ENCODE results near the gene KCNMA1. TPM values are rescaled to one million over a fixed set of nuclear protein-coding genes. Genes with fewer than 3 reads are reported as not detected.

Gene KCNMA1
- total RNA-seq, 3 donors from 2014 or later, result 13.6 to 37.8 (median 15.1) TPM

DNA sequence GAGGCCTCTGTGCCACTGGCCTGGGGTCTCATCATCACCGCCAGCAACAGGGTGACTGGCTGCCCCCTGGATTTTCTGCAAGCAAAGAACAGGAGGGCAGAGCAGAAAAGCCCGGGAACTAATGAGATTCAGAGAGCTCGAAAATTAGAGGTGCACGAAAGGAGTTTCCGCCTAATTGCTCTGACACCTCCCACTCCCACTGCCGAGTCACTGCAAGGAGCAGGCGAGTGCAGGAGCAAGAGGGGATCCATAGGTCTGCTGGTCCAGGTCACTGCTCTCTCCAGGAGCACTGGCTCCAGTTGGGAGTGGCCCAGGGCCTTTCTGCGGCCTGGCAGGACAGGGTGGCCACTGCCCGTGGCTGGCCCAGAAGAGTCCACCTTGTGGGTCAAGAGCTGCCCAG, 276.2 kb downstream of the KCNMA1 start:
- intact Hi-C loops (cut with DNase I; ENCODE audit: low total_unique reads), result no loop called here
- no peak overlapping the region for H3K27ac ChIP-seq
- no peaks in the 10 kb centered on the region for H3K27me3 ChIP-seq
- no peaks in the 10 kb centered on the region for H3K36me3 ChIP-seq
- H3K4me3 ChIP-seq, result no peak overlapping the region
- no peaks in the 10 kb centered on the region for H3K4me1 ChIP-seq
- H3K9me3 ChIP-seq, result no peaks in the 10 kb centered on the region
- no peak for DNase-seq (ENCODE audit: low spot score in 2 of 2)
- TF ChIP-seq, protein P1, sequence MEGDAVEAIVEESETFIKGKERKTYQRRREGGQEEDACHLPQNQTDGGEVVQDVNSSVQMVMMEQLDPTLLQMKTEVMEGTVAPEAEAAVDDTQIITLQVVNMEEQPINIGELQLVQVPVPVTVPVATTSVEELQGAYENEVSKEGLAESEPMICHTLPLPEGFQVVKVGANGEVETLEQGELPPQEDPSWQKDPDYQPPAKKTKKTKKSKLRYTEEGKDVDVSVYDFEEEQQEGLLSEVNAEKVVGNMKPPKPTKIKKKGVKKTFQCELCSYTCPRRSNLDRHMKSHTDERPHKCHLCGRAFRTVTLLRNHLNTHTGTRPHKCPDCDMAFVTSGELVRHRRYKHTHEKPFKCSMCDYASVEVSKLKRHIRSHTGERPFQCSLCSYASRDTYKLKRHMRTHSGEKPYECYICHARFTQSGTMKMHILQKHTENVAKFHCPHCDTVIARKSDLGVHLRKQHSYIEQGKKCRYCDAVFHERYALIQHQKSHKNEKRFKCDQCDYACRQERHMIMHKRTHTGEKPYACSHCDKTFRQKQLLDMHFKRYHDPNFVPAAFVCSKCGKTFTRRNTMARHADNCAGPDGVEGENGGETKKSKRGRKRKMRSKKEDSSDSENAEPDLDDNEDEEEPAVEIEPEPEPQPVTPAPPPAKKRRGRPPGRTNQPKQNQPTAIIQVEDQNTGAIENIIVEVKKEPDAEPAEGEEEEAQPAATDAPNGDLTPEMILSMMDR (IDR thresholded peaks at IDR 0.05), result no peak
- TF ChIP-seq POLR2AphosphoS5 (IDR thresholded peaks at IDR 0.05) (no peak), POLR2A (IDR thresholded peaks at IDR 0.05) (no peak)

DNA sequence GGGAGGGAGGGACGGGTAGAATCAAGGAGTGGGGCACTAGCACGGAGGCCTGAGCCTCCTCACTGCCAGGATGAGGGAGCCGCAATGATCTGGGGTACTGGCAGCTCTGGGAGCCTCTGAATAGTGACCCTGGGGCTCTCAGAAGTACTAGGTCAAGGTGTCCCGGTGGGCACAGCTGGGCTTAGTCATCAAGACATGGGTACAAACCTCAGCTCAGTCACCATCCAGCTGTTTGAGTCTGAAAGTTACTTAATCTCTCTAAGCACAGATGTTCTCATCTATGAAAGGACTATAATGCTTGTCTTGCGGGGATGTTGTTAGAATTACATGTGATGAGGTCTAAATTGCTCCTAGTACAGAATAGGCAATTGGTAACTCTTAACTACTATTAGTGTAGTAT, 276.8 kb downstream of the KCNMA1 start:
- Histone ChIP-seq H3K4me3 (no peak overlapping the region), H3K27ac (no peak overlapping the region), H3K9me3 (no peaks in the 10 kb centered on the region), H3K27me3 (no peaks in the 10 kb centered on the region), H3K36me3 (no peaks in the 10 kb centered on the region), H3K4me1 (no peaks in the 10 kb centered on the region)
- no peak for TF ChIP-seq POLR2AphosphoS5 (IDR thresholded peaks at IDR 0.05)
- intact Hi-C loops (cut with DNase I; ENCODE audit: low total_unique reads), result no loop called here
- no peak for DNase-seq (ENCODE audit: low spot score in 2 of 2)

DNA sequence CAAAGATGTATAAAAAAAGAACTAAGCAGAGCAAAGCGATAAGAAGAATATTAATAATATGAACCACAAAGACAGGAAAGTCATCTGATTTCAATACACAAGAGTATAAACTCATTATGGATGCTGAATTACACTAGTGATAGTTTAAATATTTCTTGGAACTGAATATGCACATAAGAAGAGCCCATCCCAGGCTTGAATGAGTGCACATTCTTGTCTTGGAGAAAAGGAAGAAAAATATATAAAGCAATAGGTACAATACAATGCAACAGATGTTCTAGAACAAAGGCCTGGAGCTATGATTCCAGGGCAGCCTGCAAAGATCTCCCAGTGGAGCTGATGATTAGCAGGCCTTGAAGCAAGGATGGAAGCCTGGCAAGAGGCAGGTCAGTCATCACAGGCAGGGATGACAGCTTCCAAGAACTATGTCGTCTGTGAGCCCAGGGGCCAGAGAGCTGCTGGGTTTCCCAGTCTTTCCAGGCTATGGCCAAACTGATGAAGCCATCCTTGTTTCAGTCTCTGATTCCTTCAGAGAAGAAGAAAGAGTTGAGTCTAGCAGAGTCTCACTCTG, 277.6 kb downstream of the KCNMA1 start:
- no peaks in the 10 kb centered on the region for H3K27me3 ChIP-seq
- no peak overlapping the region for H3K4me3 ChIP-seq
- no peak overlapping the region for H3K27ac ChIP-seq
- no peaks in the 10 kb centered on the region for H3K9me3 ChIP-seq
- H3K36me3 ChIP-seq, result no peaks in the 10 kb centered on the region
- TF ChIP-seq POLR2AphosphoS5 (IDR thresholded peaks at IDR 0.05), result no peak
- TF ChIP-seq, protein P1 (IDR thresholded peaks at IDR 0.05), result no peak
- no peak for TF ChIP-seq POLR2A (IDR thresholded peaks at IDR 0.05)
- DNase-seq (ENCODE audit: low spot score in 2 of 2), result no peak
- intact Hi-C loops (cut with DNase I; ENCODE audit: low total_unique reads), result no loop called here
- no peaks in the 10 kb centered on the region for H3K4me1 ChIP-seq

DNA sequence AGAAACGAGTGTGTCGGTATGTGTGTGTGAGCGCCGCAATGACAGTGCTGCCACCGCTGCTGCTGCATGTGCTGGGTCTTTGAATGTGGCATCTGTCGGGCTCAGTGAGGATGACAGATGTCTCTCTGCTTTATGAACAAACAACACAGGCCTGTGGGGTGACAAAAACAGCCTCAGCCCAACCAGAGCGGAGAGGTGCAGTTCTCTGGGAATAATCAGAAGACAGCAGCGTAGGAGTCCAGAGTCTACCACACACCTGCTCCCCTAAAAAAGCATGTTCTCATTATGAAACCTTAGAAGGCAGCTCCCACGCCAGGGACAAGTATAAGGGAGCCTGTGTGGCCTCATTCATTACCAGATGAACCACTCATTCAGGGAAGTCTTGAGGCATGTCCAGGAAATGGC, 278.3 kb downstream of the KCNMA1 start:
- H3K4me3 ChIP-seq, result no peak overlapping the region
- no peak overlapping the region for H3K27ac ChIP-seq
- no peaks in the 10 kb centered on the region for H3K9me3 ChIP-seq
- intact Hi-C loops (cut with DNase I; ENCODE audit: low total_unique reads), result no loop called here
- H3K36me3 ChIP-seq, result no peaks in the 10 kb centered on the region
- no peaks in the 10 kb centered on the region for H3K4me1 ChIP-seq
- H3K27me3 ChIP-seq, result no peaks in the 10 kb centered on the region
- no peak for DNase-seq (ENCODE audit: low spot score in 2 of 2)
- TF ChIP-seq POLR2A (IDR thresholded peaks at IDR 0.05), result no peak

DNA sequence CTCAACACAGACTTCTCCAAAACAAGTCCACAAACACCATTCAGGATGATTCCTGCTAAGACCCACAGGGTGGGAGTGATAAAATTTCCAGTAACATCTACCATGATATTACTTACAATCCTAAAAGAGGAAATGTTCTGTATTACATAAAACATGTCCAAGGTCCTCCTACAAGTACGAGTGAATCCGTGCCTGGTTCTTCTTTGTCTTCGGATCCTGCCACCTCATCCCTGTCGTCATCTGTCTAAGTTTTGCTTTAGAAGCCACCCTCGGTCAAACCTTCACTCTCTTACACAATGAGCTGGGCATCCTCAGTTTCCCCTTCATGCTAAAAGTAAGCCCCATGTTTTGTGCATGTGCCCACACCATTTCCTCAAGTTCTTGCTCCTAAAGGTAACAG, 279.0 kb downstream of the KCNMA1 start:
- TF ChIP-seq POLR2A (IDR thresholded peaks at IDR 0.05) (no peak), POLR2AphosphoS5 (IDR thresholded peaks at IDR 0.05) (no peak)
- TF ChIP-seq, protein P1 (IDR thresholded peaks at IDR 0.05), result no peak
- Histone ChIP-seq H3K9me3 (no peaks in the 10 kb centered on the region), H3K27ac (no peak overlapping the region), H3K4me3 (no peak overlapping the region), H3K4me1 (no peaks in the 10 kb centered on the region), H3K36me3 (no peaks in the 10 kb centered on the region), H3K27me3 (no peaks in the 10 kb centered on the region)
- DNase-seq (ENCODE audit: low spot score in 2 of 2), result no peak
- intact Hi-C loops (cut with DNase I; ENCODE audit: low total_unique reads), result no loop called here

DNA sequence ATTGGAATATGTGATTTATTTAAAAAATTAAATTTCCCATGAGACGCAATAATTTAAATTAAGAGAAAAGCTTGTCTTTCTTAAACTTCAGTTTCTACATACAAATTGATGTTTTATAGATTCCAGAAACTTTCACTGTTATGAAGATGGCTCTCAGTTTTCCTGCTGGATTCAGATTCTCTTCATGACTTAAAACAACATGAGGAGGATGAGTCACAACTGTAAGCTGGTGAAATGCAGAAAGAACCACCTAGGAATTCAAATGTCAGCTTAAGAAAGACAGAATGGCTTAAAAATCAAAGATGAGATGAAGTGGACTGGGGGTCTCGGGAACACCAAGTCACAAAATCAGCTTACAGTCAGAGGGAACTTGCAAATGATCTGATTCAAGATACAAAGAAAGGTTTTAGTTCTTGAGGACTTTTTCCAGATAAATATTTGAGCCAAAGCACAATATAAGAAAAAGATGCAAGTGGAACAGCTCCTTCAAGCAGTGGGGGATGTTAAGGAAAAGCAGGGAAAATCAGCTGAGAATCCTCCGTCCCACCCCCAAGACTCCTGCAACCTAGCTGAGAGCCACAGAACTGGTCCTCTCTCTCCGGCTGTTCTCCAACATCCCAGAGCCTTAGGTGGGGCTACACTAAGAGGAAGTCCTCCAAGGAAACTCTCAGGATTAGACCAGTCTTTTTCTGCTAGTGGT, 279.8 kb downstream of the KCNMA1 start:
- intact Hi-C loops (cut with DNase I; ENCODE audit: low total_unique reads), result no loop called here
- TF ChIP-seq, protein P1 (IDR thresholded peaks at IDR 0.05), result no peak
- TF ChIP-seq POLR2A (IDR thresholded peaks at IDR 0.05) (no peak), POLR2AphosphoS5 (IDR thresholded peaks at IDR 0.05) (no peak)
- Histone ChIP-seq H3K27me3 (no peaks in the 10 kb centered on the region), H3K27ac (no peak overlapping the region), H3K9me3 (no peaks in the 10 kb centered on the region), H3K4me3 (no peak overlapping the region), H3K4me1 (no peaks in the 10 kb centered on the region), H3K36me3 (no peaks in the 10 kb centered on the region)
- no peak for DNase-seq (ENCODE audit: low spot score in 2 of 2)
